ENCODE results near the gene PGPEP1. TPM values are rescaled to one million over a fixed set of nuclear protein-coding genes. Genes with fewer than 3 reads are reported as not detected.
A peak's percentile ranks its signal among the peaks of the same experiment; 100 is the strongest.

Gene PGPEP1, protein sequence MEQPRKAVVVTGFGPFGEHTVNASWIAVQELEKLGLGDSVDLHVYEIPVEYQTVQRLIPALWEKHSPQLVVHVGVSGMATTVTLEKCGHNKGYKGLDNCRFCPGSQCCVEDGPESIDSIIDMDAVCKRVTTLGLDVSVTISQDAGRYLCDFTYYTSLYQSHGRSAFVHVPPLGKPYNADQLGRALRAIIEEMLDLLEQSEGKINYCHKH
- total RNA-seq (2013) = 18.3 TPM
- polyA plus RNA-seq (10 to 100 TPM; 10.3 to 25.1 (median 10.3) TPM), polyA minus RNA-seq (20.6 and 24.2 TPM in 2 replicates), total RNA-seq (3.3 to 49.3 (median 30.5) reads per million in 11 experiments)

DNA sequence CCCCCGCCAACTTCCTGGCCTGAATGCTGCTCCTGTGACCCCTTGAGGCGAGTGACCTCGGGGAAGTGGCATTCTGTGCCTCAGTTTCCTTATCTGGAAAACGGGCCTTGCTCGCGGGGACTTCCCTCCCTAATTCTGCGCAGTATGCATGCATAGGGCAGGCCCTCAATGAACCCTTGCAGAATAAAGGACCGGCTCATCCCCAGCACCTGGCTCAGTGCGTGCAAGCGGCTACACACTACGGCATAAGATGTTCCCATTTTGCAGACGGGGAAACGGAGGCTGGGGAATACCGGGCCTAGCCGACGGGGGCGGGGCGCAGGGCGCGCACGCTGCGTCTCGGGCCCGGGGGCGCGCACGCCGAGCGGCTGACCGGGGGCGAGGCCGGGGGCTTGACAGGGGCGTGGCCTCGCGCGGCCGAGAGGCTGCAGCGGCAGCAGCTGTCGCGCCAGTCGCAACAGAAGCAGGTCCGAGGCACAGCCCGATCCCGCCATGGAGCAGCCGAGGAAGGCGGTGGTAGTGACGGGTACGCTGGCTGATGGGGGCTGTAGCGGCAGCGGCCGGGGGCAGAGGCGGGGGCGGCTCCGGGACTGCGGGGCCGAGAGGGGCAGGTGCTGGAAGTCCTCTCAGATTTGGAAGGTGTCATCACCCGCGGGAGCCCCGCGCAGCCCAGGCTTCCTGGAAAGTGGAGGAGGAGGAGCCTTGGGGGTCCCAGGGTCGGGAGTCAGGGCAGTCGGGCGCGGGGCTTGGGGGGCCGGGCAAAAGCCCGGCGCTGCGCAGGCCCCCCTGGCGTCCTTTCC, at the start of gene PGPEP1:
PGPEP1 (plus strand) TSS at position 409 of the 800 bp plus-strand sequence; CDS start at position 493, 84 bp downstream.
- Histone ChIP-seq H3K9me3 (replicated peaks in 1 of 2; ENCODE audit: control insufficient read depth in 1 of 2, insufficient read depth in 1 of 2, low read length in 2 of 2) (no peaks in the 10 kb centered on the region), H3K4me2 (replicated peaks; ENCODE audit: extremely low read depth, low read length, poor library complexity, severe bottlenecking) (peak within 1 kb of the TSS; percentile 86), H3K27ac (ENCODE audit: low read depth in 1 of 2, low read length in 2 of 2) (peak within 1 kb of the TSS; percentile 81 to 89), H3K79me2 (ENCODE audit: insufficient read depth, low read length) (peaks cover 12% of the 10 kb centered on the region), H3K36me3 (replicated peaks in 1 of 2; ENCODE audit: control insufficient read depth in 1 of 2, insufficient read depth in 2 of 2, low read length in 2 of 2) (peaks cover 10 to 22% of the 10 kb centered on the region in 2 donors), H3K4me3 (replicated peaks in 1 of 3; ENCODE audit: low read depth in 2 of 3, low read length in 3 of 3) (peak within 1 kb of the TSS; percentile 56 to 85 (median 84)), H4K20me1 (ENCODE audit: insufficient read depth, low read length) (peaks cover 9% of the 10 kb centered on the region), H3K4me1 (ENCODE audit: control insufficient read depth in 1 of 2, insufficient read depth in 2 of 2, low read length in 2 of 2) (peaks cover 41 to 46% of the 10 kb centered on the region in 2 donors), H3K9ac (ENCODE audit: insufficient read depth, low read length, poor library complexity, severe bottlenecking) (peak within 1 kb of the TSS; percentile 90), H2AFZ (ENCODE audit: insufficient read depth, low read depth, low read length, poor library complexity, severe bottlenecking) (peak within 1 kb of the TSS; percentile 66), H3K27me3 (ENCODE audit: control insufficient read depth in 2 of 2, insufficient read depth in 2 of 2, low read length in 2 of 2) (no peaks in the 10 kb centered on the region)
- peaks cover 49% of the 10 kb centered on the region for H3K4me1 Mint-ChIP-seq
- H3K27me3 Mint-ChIP-seq (ENCODE audit: low read depth in 3 of 3) = peaks cover 0 to 8% (median 2%) of the 10 kb centered on the region in 3 donors
- H3K4me3 Mint-ChIP-seq = peak within 1 kb of the TSS; percentile 84 to 92
- intact Hi-C loops (cut with micrococcal nuclease) = loop anchor here in 1 of 2 donors (5.0 kb wide), 1 partner anchor 37 kb away; no protein-coding TSS in a partner anchor
- no peaks in the 10 kb centered on the region for H3K9me3 Mint-ChIP-seq
- H3K27ac Mint-ChIP-seq = peak within 1 kb of the TSS; percentile 70 to 92 (median 88)
- TF ChIP-seq, protein P1, sequence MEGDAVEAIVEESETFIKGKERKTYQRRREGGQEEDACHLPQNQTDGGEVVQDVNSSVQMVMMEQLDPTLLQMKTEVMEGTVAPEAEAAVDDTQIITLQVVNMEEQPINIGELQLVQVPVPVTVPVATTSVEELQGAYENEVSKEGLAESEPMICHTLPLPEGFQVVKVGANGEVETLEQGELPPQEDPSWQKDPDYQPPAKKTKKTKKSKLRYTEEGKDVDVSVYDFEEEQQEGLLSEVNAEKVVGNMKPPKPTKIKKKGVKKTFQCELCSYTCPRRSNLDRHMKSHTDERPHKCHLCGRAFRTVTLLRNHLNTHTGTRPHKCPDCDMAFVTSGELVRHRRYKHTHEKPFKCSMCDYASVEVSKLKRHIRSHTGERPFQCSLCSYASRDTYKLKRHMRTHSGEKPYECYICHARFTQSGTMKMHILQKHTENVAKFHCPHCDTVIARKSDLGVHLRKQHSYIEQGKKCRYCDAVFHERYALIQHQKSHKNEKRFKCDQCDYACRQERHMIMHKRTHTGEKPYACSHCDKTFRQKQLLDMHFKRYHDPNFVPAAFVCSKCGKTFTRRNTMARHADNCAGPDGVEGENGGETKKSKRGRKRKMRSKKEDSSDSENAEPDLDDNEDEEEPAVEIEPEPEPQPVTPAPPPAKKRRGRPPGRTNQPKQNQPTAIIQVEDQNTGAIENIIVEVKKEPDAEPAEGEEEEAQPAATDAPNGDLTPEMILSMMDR (IDR thresholded peaks at IDR 0.05) = no peak
- peak; percentile 39 to 85 (median 65) for DNase-seq
- WGBS (ENCODE audit: insufficient coverage) = 4% methylated on average over 68 of the region's 69 CpGs
- H3K36me3 Mint-ChIP-seq = peaks cover 25 to 34% of the 10 kb centered on the region in 2 donors

DNA sequence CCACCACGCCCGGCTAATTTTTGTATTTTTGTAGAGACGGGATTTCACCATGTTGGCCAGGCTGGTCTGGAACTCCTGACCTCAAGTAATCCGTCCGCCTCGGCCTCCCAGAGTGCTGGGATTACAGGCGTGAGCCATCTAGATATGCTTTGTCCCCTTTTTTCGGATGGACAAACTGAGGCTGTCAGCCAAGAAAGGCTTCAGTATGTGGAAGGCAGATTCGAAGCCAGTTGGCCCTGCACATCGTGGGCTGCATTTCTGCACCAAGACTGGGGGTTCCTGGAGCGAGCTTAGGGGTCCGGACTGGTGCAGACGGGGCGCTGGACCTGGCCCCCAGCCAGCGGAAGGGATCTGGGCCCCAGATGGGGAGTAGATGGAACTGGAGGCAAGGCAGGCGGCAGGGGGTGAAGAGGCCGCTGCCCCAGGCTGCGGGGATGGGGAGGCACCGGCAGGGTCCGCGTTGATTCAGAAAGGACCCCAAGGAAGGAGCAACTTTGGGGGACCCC, 49.3 kb upstream of the PGPEP1 start:
- peaks cover 0 to 3% (median 2%) of the 10 kb centered on the region in 3 donors for H3K27me3 Mint-ChIP-seq (ENCODE audit: low read depth in 3 of 3)
- Histone ChIP-seq H3K36me3 (replicated peaks in 1 of 2; ENCODE audit: control insufficient read depth in 1 of 2, insufficient read depth in 2 of 2, low read length in 2 of 2) (no peaks in the 10 kb centered on the region), H3K9ac (ENCODE audit: insufficient read depth, low read length, poor library complexity, severe bottlenecking) (peak overlapping the region; percentile 89), H4K20me1 (ENCODE audit: insufficient read depth, low read length) (no peaks in the 10 kb centered on the region), H3K27me3 (ENCODE audit: control insufficient read depth in 2 of 2, insufficient read depth in 2 of 2, low read length in 2 of 2) (no peaks in the 10 kb centered on the region), H3K4me2 (replicated peaks; ENCODE audit: extremely low read depth, low read length, poor library complexity, severe bottlenecking) (peak overlapping the region; percentile 97), H3K27ac (ENCODE audit: low read depth in 1 of 2, low read length in 2 of 2) (peak overlapping the region; percentile 99 to 100), H3K9me3 (replicated peaks in 1 of 2; ENCODE audit: control insufficient read depth in 1 of 2, insufficient read depth in 1 of 2, low read length in 2 of 2) (no peaks in the 10 kb centered on the region), H2AFZ (ENCODE audit: insufficient read depth, low read depth, low read length, poor library complexity, severe bottlenecking) (peak overlapping the region; percentile 61), H3K4me3 (replicated peaks in 1 of 3; ENCODE audit: low read depth in 2 of 3, low read length in 3 of 3) (peak overlapping the region; percentile 62 to 94 (median 92)), H3K4me1 (ENCODE audit: control insufficient read depth in 1 of 2, insufficient read depth in 2 of 2, low read length in 2 of 2) (peaks cover 41 to 50% of the 10 kb centered on the region in 2 donors), H3K79me2 (ENCODE audit: insufficient read depth, low read length) (no peaks in the 10 kb centered on the region)
- H3K27ac Mint-ChIP-seq = peak overlapping the region; percentile 91 to 100 (median 99)
- peaks cover 0 to 2% (median 0%) of the 10 kb centered on the region in 7 donors for H3K9me3 Mint-ChIP-seq
- peak overlapping the region; percentile 87 to 92 for H3K4me3 Mint-ChIP-seq
- peaks cover 2 to 6% of the 10 kb centered on the region in 2 donors for H3K36me3 Mint-ChIP-seq
- 26% methylated on average over 20 of the region's 21 CpGs for WGBS (ENCODE audit: insufficient coverage)
- peaks cover 42% of the 10 kb centered on the region for H3K4me1 Mint-ChIP-seq
- TF ChIP-seq, protein P1 (IDR thresholded peaks at IDR 0.05) = no peak
- no peak for DNase-seq
- intact Hi-C loops (cut with micrococcal nuclease) = loop anchor here (1.0 kb wide), 2 partner anchors 9 to 10 kb away; no protein-coding TSS in a partner anchor

Measured in CD14-positive monocyte (primary cell).